ENCODE results near the gene TES.

Gene TES

DNA sequence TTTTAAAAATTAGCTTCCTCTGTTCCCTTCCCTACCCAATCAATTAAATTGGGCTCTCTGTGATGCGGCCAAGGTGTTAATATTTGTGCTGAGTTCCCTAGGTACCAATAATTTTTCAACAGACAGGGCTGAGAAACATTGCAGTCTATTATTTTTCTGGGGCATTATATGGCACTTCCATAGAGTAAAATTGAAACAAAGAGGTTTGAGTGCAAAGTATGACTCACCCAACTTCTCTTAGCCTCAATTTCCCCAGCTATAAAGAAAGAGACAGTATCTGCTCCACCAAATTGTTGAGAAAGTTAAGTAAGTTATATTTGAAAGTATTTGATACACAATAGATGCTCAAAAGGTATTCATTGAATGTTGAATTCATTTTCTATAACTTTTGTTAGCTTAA is 74.9 kb downstream of the TES start:
- no peaks in the 10 kb centered on the region for H3K79me2 ChIP-seq
- no peaks in the 10 kb centered on the region for H3K4me1 ChIP-seq
- no peak overlapping the region for H3K4me3 ChIP-seq (ENCODE audit: low read depth, low read length)
- H3K36me3 ChIP-seq (ENCODE audit: control insufficient read depth, insufficient read depth, low read length) = no peaks in the 10 kb centered on the region
- H2AFZ ChIP-seq = no peak overlapping the region
- H3K27ac ChIP-seq = no peak overlapping the region
- no peak overlapping the region for H3K4me2 ChIP-seq (ENCODE audit: low read length)
- TF ChIP-seq CTCF (IDR thresholded peaks at IDR 0.05) = no peak
- no peaks in the 10 kb centered on the region for H3K27me3 ChIP-seq (ENCODE audit: control insufficient read depth, insufficient read depth, low read length)
- no peaks in the 10 kb centered on the region for H3K9me3 ChIP-seq (ENCODE audit: control insufficient read depth, low read length)
- no peak overlapping the region for H3K9ac ChIP-seq

GRCh38 chr7:116290740-116291139 is 80.4 kb downstream of the TES start:
- Histone ChIP-seq H3K4me2 (ENCODE audit: low read length) (no peak overlapping the region), H3K9me3 (ENCODE audit: control insufficient read depth, low read length) (no peaks in the 10 kb centered on the region), H3K9ac (no peak overlapping the region), H3K79me2 (no peaks in the 10 kb centered on the region), H3K36me3 (ENCODE audit: control insufficient read depth, insufficient read depth, low read length) (no peaks in the 10 kb centered on the region), H3K27ac (no peak overlapping the region), H3K4me1 (no peaks in the 10 kb centered on the region), H2AFZ (no peak overlapping the region), H3K27me3 (ENCODE audit: control insufficient read depth, insufficient read depth, low read length) (no peaks in the 10 kb centered on the region), H3K4me3 (ENCODE audit: low read depth, low read length) (no peak overlapping the region)
- no peak for TF ChIP-seq CTCF (IDR thresholded peaks at IDR 0.05)

DNA sequence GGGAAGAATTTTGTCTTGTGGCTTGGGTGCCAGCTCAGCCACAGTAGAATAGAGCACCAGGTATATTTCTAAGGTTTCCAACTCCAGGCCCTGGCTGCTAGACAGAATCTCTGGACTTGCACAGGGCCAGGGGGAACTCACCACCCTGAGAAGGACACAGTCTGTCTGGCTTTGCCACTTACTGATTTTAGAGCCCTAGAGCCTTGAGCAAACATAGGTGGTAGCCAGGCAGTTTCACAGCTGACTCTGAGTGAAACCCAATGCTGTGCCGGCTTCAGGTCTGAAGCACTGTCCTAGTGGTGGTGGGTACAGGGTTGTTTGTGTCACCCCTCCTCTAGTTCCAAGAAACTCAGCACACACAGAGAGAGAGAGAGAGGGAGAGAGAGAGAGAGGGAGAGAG is 81.6 kb downstream of the TES start:
- no peaks in the 10 kb centered on the region for H3K9me3 ChIP-seq (ENCODE audit: control insufficient read depth, low read length)
- H3K36me3 ChIP-seq (ENCODE audit: control insufficient read depth, insufficient read depth, low read length) = no peaks in the 10 kb centered on the region

GRCh38 chr7:116292381-116292780 is 82.0 kb downstream of the TES start:
- no peak overlapping the region for H3K9ac ChIP-seq
- H3K79me2 ChIP-seq = no peaks in the 10 kb centered on the region
- no peak overlapping the region for H3K4me3 ChIP-seq (ENCODE audit: low read depth, low read length)
- H3K36me3 ChIP-seq (ENCODE audit: control insufficient read depth, insufficient read depth, low read length) = no peaks in the 10 kb centered on the region
- H3K27me3 ChIP-seq (ENCODE audit: control insufficient read depth, insufficient read depth, low read length) = no peaks in the 10 kb centered on the region
- TF ChIP-seq CTCF (IDR thresholded peaks at IDR 0.05) = no peak
- no peak overlapping the region for H3K4me2 ChIP-seq (ENCODE audit: low read length)
- no peaks in the 10 kb centered on the region for H3K4me1 ChIP-seq
- H3K9me3 ChIP-seq (ENCODE audit: control insufficient read depth, low read length) = no peaks in the 10 kb centered on the region
- H3K27ac ChIP-seq = no peak overlapping the region
- H2AFZ ChIP-seq = no peak overlapping the region

More for the DNA sequence above, 81.6 kb downstream of the TES start:
- Histone ChIP-seq H3K4me2 (ENCODE audit: low read length) (no peak overlapping the region), H2AFZ (no peak overlapping the region), H3K27me3 (ENCODE audit: control insufficient read depth, insufficient read depth, low read length) (no peaks in the 10 kb centered on the region), H3K27ac (no peak overlapping the region), H3K4me1 (no peaks in the 10 kb centered on the region), H3K79me2 (no peaks in the 10 kb centered on the region), H3K4me3 (ENCODE audit: low read depth, low read length) (no peak overlapping the region), H3K9ac (no peak overlapping the region)
- no peak for TF ChIP-seq CTCF (IDR thresholded peaks at IDR 0.05)

DNA sequence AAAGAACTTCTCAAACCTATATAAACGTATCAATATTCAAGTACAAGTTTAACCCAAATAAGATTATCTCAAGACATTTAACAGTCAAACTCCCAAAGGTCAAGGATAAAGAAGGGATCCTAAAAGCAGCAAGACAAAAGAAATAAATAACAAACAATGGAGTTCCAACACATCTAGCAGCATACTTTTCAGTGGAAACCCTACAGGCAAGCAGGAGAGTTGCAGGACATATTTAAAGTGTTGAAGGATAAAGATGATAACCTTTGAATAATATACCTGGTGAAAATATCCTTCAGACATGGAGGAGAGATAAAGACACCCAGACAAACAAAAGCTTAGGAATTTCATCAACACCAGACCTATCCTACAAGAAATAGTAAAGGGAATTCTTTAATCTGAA is 82.8 kb downstream of the TES start:
- Histone ChIP-seq H3K27ac (no peak overlapping the region), H3K4me3 (ENCODE audit: low read depth, low read length) (no peak overlapping the region), H3K4me1 (no peaks in the 10 kb centered on the region), H3K9ac (no peak overlapping the region), H3K9me3 (ENCODE audit: control insufficient read depth, low read length) (no peaks in the 10 kb centered on the region), H2AFZ (no peak overlapping the region), H3K36me3 (ENCODE audit: control insufficient read depth, insufficient read depth, low read length) (no peaks in the 10 kb centered on the region), H3K4me2 (ENCODE audit: low read length) (no peak overlapping the region), H3K27me3 (ENCODE audit: control insufficient read depth, insufficient read depth, low read length) (no peaks in the 10 kb centered on the region), H3K79me2 (no peaks in the 10 kb centered on the region)
- TF ChIP-seq CTCF (IDR thresholded peaks at IDR 0.05) = no peak

All from parathyroid adenoma (tissue), 2 donors.